ENCODE measurements around the gene HLA-DPB1.

The HLA-DPB1 gene

GRCh38 chr6:33113755-33114154 is 38.0 kb downstream of the HLA-DPB1 start:
- H3K9ac ChIP-seq (ENCODE audit: low read length in 5 of 5), result no peak overlapping the region
- no peak overlapping the region for H3K27ac ChIP-seq (ENCODE audit: low read depth, low read length)
- no peak overlapping the region for H3K4me3 ChIP-seq (ENCODE audit: low read depth in 1 of 5, low read length in 5 of 5)
- H3K36me3 ChIP-seq (ENCODE audit: control insufficient read depth in 5 of 5, insufficient read depth in 5 of 5, low read length in 5 of 5), result no peaks in the 10 kb centered on the region
- no peaks in the 10 kb centered on the region for H3K9me3 ChIP-seq (ENCODE audit: control insufficient read depth in 5 of 5, low read length in 5 of 5)
- peaks cover 21 to 39% (median 31%) of the 10 kb centered on the region in 5 donors for H3K27me3 ChIP-seq (ENCODE audit: control insufficient read depth in 5 of 5, insufficient read depth in 4 of 5, low read length in 5 of 5)
- H3K4me1 ChIP-seq (ENCODE audit: control insufficient read depth in 5 of 5, insufficient read depth in 5 of 5, low read length in 5 of 5), result peaks cover 0 to 28% (median 4%) of the 10 kb centered on the region in 5 donors

- Histone ChIP-seq H3K9me3 (ENCODE audit: control insufficient read depth in 5 of 5, low read length in 5 of 5) (no peaks in the 10 kb centered on the region), H3K9ac (ENCODE audit: low read length in 5 of 5) (no peak overlapping the region), H3K4me1 (ENCODE audit: control insufficient read depth in 5 of 5, insufficient read depth in 5 of 5, low read length in 5 of 5) (peaks cover 0 to 28% (median 4%) of the 10 kb centered on the region in 5 donors), H3K4me3 (ENCODE audit: low read depth in 1 of 5, low read length in 5 of 5) (no peak overlapping the region), H3K36me3 (ENCODE audit: control insufficient read depth in 5 of 5, insufficient read depth in 5 of 5, low read length in 5 of 5) (no peaks in the 10 kb centered on the region), H3K27ac (ENCODE audit: low read depth, low read length) (no peak overlapping the region), H3K27me3 (ENCODE audit: control insufficient read depth in 5 of 5, insufficient read depth in 4 of 5, low read length in 5 of 5) (peaks cover 21 to 39% (median 31%) of the 10 kb centered on the region in 5 donors)
Measured at GRCh38 chr6:33114406-33114805, 38.6 kb downstream of the HLA-DPB1 start.

GRCh38 chr6:33116417-33116816 is 40.6 kb downstream of the HLA-DPB1 start:
- no peaks in the 10 kb centered on the region for H3K36me3 ChIP-seq (ENCODE audit: control insufficient read depth in 5 of 5, insufficient read depth in 5 of 5, low read length in 5 of 5)
- no peak overlapping the region for H3K9ac ChIP-seq (ENCODE audit: low read length in 5 of 5)
- H3K9me3 ChIP-seq (ENCODE audit: control insufficient read depth in 5 of 5, low read length in 5 of 5), result no peaks in the 10 kb centered on the region
- peaks cover 21 to 39% (median 31%) of the 10 kb centered on the region in 5 donors for H3K27me3 ChIP-seq (ENCODE audit: control insufficient read depth in 5 of 5, insufficient read depth in 4 of 5, low read length in 5 of 5)
- H3K4me1 ChIP-seq (ENCODE audit: control insufficient read depth in 5 of 5, insufficient read depth in 5 of 5, low read length in 5 of 5), result peaks cover 0 to 28% (median 4%) of the 10 kb centered on the region in 5 donors
- H3K4me3 ChIP-seq (ENCODE audit: low read depth in 1 of 5, low read length in 5 of 5), result no peak overlapping the region
- H3K27ac ChIP-seq (ENCODE audit: low read depth, low read length), result no peak overlapping the region

GRCh38 chr6:33116841-33117711 is 41.3 kb downstream of the HLA-DPB1 start:
- Histone ChIP-seq H3K27me3 (ENCODE audit: control insufficient read depth in 5 of 5, insufficient read depth in 4 of 5, low read length in 5 of 5) (peaks cover 21 to 39% (median 31%) of the 10 kb centered on the region in 5 donors), H3K4me3 (ENCODE audit: low read depth in 1 of 5, low read length in 5 of 5) (no peak overlapping the region), H3K9me3 (ENCODE audit: control insufficient read depth in 5 of 5, low read length in 5 of 5) (no peaks in the 10 kb centered on the region), H3K36me3 (ENCODE audit: control insufficient read depth in 5 of 5, insufficient read depth in 5 of 5, low read length in 5 of 5) (no peaks in the 10 kb centered on the region), H3K27ac (ENCODE audit: low read depth, low read length) (no peak overlapping the region), H3K9ac (ENCODE audit: low read length in 5 of 5) (no peak overlapping the region), H3K4me1 (ENCODE audit: control insufficient read depth in 5 of 5, insufficient read depth in 5 of 5, low read length in 5 of 5) (peaks cover 0 to 28% (median 4%) of the 10 kb centered on the region in 5 donors)

GRCh38 chr6:33117811-33118277 is 42.1 kb downstream of the HLA-DPB1 start:
- Histone ChIP-seq H3K4me3 (ENCODE audit: low read depth in 1 of 5, low read length in 5 of 5) (no peak overlapping the region), H3K9ac (ENCODE audit: low read length in 5 of 5) (no peak overlapping the region), H3K4me1 (ENCODE audit: control insufficient read depth in 5 of 5, insufficient read depth in 5 of 5, low read length in 5 of 5) (peaks cover 0 to 24% (median 4%) of the 10 kb centered on the region in 5 donors), H3K36me3 (ENCODE audit: control insufficient read depth in 5 of 5, insufficient read depth in 5 of 5, low read length in 5 of 5) (no peaks in the 10 kb centered on the region), H3K27ac (ENCODE audit: low read depth, low read length) (no peak overlapping the region), H3K9me3 (ENCODE audit: control insufficient read depth in 5 of 5, low read length in 5 of 5) (no peaks in the 10 kb centered on the region), H3K27me3 (ENCODE audit: control insufficient read depth in 5 of 5, insufficient read depth in 4 of 5, low read length in 5 of 5) (peaks cover 21 to 37% (median 31%) of the 10 kb centered on the region in 5 donors)

GRCh38 chr6:33118525-33119123 is 42.8 kb downstream of the HLA-DPB1 start:
- H3K27me3 ChIP-seq (ENCODE audit: control insufficient read depth in 5 of 5, insufficient read depth in 4 of 5, low read length in 5 of 5), result peaks cover 21 to 33% (median 27%) of the 10 kb centered on the region in 5 donors
- no peak overlapping the region for H3K27ac ChIP-seq (ENCODE audit: low read depth, low read length)
- no peak overlapping the region for H3K9ac ChIP-seq (ENCODE audit: low read length in 5 of 5)
- H3K9me3 ChIP-seq (ENCODE audit: control insufficient read depth in 5 of 5, low read length in 5 of 5), result peaks cover under 1 to 6% (median 2%) of the 10 kb centered on the region in 5 donors
- H3K36me3 ChIP-seq (ENCODE audit: control insufficient read depth in 5 of 5, insufficient read depth in 5 of 5, low read length in 5 of 5), result no peaks in the 10 kb centered on the region
- H3K4me1 ChIP-seq (ENCODE audit: control insufficient read depth in 5 of 5, insufficient read depth in 5 of 5, low read length in 5 of 5), result peaks cover 0 to 23% (median 2%) of the 10 kb centered on the region in 5 donors
- no peak overlapping the region for H3K4me3 ChIP-seq (ENCODE audit: low read depth in 1 of 5, low read length in 5 of 5)

GRCh38 chr6:33120001-33120400 is 44.2 kb downstream of the HLA-DPB1 start:
- Histone ChIP-seq H3K4me3 (ENCODE audit: low read depth in 1 of 5, low read length in 5 of 5) (no peak overlapping the region), H3K9ac (ENCODE audit: low read length in 5 of 5) (no peak overlapping the region), H3K4me1 (ENCODE audit: control insufficient read depth in 5 of 5, insufficient read depth in 5 of 5, low read length in 5 of 5) (peaks cover 0 to 14% (median 0%) of the 10 kb centered on the region in 5 donors), H3K9me3 (ENCODE audit: control insufficient read depth in 5 of 5, low read length in 5 of 5) (peaks cover 3 to 13% (median 10%) of the 10 kb centered on the region in 5 donors), H3K27ac (ENCODE audit: low read depth, low read length) (no peak overlapping the region), H3K36me3 (ENCODE audit: control insufficient read depth in 5 of 5, insufficient read depth in 5 of 5, low read length in 5 of 5) (no peaks in the 10 kb centered on the region), H3K27me3 (ENCODE audit: control insufficient read depth in 5 of 5, insufficient read depth in 4 of 5, low read length in 5 of 5) (peaks cover 17 to 26% (median 22%) of the 10 kb centered on the region in 5 donors)

- Histone ChIP-seq H3K27ac (ENCODE audit: low read depth, low read length) (no peak overlapping the region), H3K27me3 (ENCODE audit: control insufficient read depth in 5 of 5, insufficient read depth in 4 of 5, low read length in 5 of 5) (peaks cover 0 to 4% (median 2%) of the 10 kb centered on the region in 5 donors), H3K9me3 (ENCODE audit: control insufficient read depth in 5 of 5, low read length in 5 of 5) (peaks cover 3 to 13% (median 10%) of the 10 kb centered on the region in 5 donors), H3K4me3 (ENCODE audit: low read depth in 1 of 5, low read length in 5 of 5) (no peak overlapping the region), H3K9ac (ENCODE audit: low read length in 5 of 5) (no peak overlapping the region), H3K36me3 (ENCODE audit: control insufficient read depth in 5 of 5, insufficient read depth in 5 of 5, low read length in 5 of 5) (no peaks in the 10 kb centered on the region), H3K4me1 (ENCODE audit: control insufficient read depth in 5 of 5, insufficient read depth in 5 of 5, low read length in 5 of 5) (no peaks in the 10 kb centered on the region)
Measured at GRCh38 chr6:33123181-33123580, 47.4 kb downstream of the HLA-DPB1 start.

GRCh38 chr6:33123732-33124524 is 48.1 kb downstream of the HLA-DPB1 start:
- Histone ChIP-seq H3K9me3 (ENCODE audit: control insufficient read depth in 5 of 5, low read length in 5 of 5) (peaks cover 3 to 13% (median 10%) of the 10 kb centered on the region in 5 donors), H3K27me3 (ENCODE audit: control insufficient read depth in 5 of 5, insufficient read depth in 4 of 5, low read length in 5 of 5) (peaks cover 0 to 4% (median 2%) of the 10 kb centered on the region in 5 donors), H3K36me3 (ENCODE audit: control insufficient read depth in 5 of 5, insufficient read depth in 5 of 5, low read length in 5 of 5) (no peaks in the 10 kb centered on the region), H3K4me3 (ENCODE audit: low read depth in 1 of 5, low read length in 5 of 5) (no peak overlapping the region), H3K27ac (ENCODE audit: low read depth, low read length) (no peak overlapping the region), H3K9ac (ENCODE audit: low read length in 5 of 5) (no peak overlapping the region), H3K4me1 (ENCODE audit: control insufficient read depth in 5 of 5, insufficient read depth in 5 of 5, low read length in 5 of 5) (no peaks in the 10 kb centered on the region)

Data from subcutaneous abdominal adipose tissue (tissue), 5 donors.